B cell (primary cell): ENCODE data around the gene GBE1. TPM values are rescaled to one million over a fixed set of nuclear protein-coding genes. Genes with fewer than 3 reads are reported as not detected.

Experiments used
- ATAC-seq: fragments of 200-7000 bp; cut with Tn5 transposase; one replicate; pipeline ENCODE4 v1.10.0; 2021; ENCODE audit warnings: low read depth, mild to moderate bottlenecking, moderate number of reproducible peaks, moderate library complexity
- CTCF ChIA-PET: fragments of 350-600 bp; sonication (Branson Sonifier 250); formaldehyde crosslinking; loops from one replicate; lab custom pipeline; 2021; ENCODE audit warnings: antibody characterized with exemption, inconsistent platforms; lab: Charles Lee
- POLR2A ChIA-PET: fragments of 350-600 bp; sonication (Branson Sonifier 250); formaldehyde crosslinking; loops from one replicate; lab custom pipeline; 2021; ENCODE audit warnings: antibody characterized with exemption; lab: Charles Lee
- DNase-seq: peaks from one replicate; pipeline ENCODE4 v3.0.0; 2013
- H2AFZ ChIP-seq: 2 replicates; pipeline ENCODE4 v1.6.1; 2012; ENCODE audit warnings: mild to moderate bottlenecking, low read depth, low read length; ENCODE audit not compliant: insufficient read depth, poor library complexity, severe bottlenecking
- H3K27ac ChIP-seq, 2 donors: 1 replicate in 1 of 2; 2 replicates in 1 of 2; pipeline ENCODE4 v1.5.1; 2012 to 2013; ENCODE audit warnings: low read length in 2 of 2, mild to moderate bottlenecking in 2 of 2, moderate library complexity in 1 of 2
- H3K27me3 ChIP-seq, 4 experiments: fragments of 200-600 bp in 1 of 4; sonication (generic) in 1 of 4; replicated peaks in 1 of 4; 1 replicate in 2 of 4; 2 replicates in 2 of 4; pipeline versions ENCODE4 v1.6.1 to v1.7.0; 2013 to 2016; ENCODE audit warnings: low read length in 3 of 4, mild to moderate bottlenecking in 2 of 4, mixed read lengths in 1 of 4, moderate library complexity in 1 of 4; ENCODE audit not compliant: insufficient read depth in 4 of 4, control insufficient read depth in 3 of 4; ENCODE audit errors: control extremely low read depth in 1 of 4
- H3K36me3 ChIP-seq, 2 experiments: replicated peaks in 1 of 2; 1 replicate in 1 of 2; 2 replicates in 1 of 2; pipeline versions ENCODE4 v1.6.1 to v1.7.1; 2013; ENCODE audit warnings: low read length in 1 of 2; ENCODE audit not compliant: insufficient read depth in 2 of 2, control insufficient read depth in 1 of 2; ENCODE audit errors: control extremely low read depth in 1 of 2, extremely low read depth in 1 of 2
- H3K4me1 ChIP-seq, 2 donors: fragments of 200-600 bp in 1 of 2; sonication (generic) in 1 of 2; 1 replicate in 1 of 2; 2 replicates in 1 of 2; pipeline versions ENCODE4 v1.5.1 to v1.6.1; 2013 to 2017; ENCODE audit warnings: low read length in 2 of 2; ENCODE audit not compliant: control insufficient read depth in 2 of 2, insufficient read depth in 2 of 2
- H3K4me2 ChIP-seq: replicated peaks from 2 replicates; pipeline ENCODE3; 2012; ENCODE audit warnings: mild to moderate bottlenecking, low read depth, low read length; ENCODE audit not compliant: poor library complexity, severe bottlenecking
- H3K4me3 ChIP-seq, 5 experiments: fragments of 200-600 bp in 1 of 5; sonication (generic) in 1 of 5; 1 replicate in 3 of 5; 2 replicates in 2 of 5; pipeline versions ENCODE4 v1.5.1 to v1.7.0; 2011 to 2016; ENCODE audit warnings: low read length in 4 of 5, mild to moderate bottlenecking in 4 of 5, low read depth in 2 of 5, control low read depth in 1 of 5, moderate library complexity in 1 of 5; ENCODE audit not compliant: insufficient read depth in 1 of 5; ENCODE audit errors: control extremely low read depth in 1 of 5, extremely low read depth in 1 of 5
- H3K79me2 ChIP-seq: fragments of 200-600 bp; sonication (generic); one replicate; pipeline ENCODE4 v1.6.0; 2016; ENCODE audit warnings: low read length; ENCODE audit not compliant: control insufficient read depth, insufficient read depth
- H3K9ac ChIP-seq: fragments of 200-600 bp; sonication (generic); 2 replicates; pipeline ENCODE4 v1.6.1; 2017; ENCODE audit warnings: mild to moderate bottlenecking, low read length, moderate library complexity
- H3K9me3 ChIP-seq, 3 donors: one replicate each; pipeline versions ENCODE4 v1.6.1 to v1.7.1; 2013; ENCODE audit warnings: low read length in 2 of 3; ENCODE audit not compliant: control insufficient read depth in 2 of 3, insufficient read depth in 1 of 3; ENCODE audit errors: control extremely low read depth in 1 of 3
- H4K20me1 ChIP-seq: 2 replicates; pipeline ENCODE4 v1.6.0; 2012; ENCODE audit warnings: mild to moderate bottlenecking, low read length; ENCODE audit not compliant: insufficient read depth, control insufficient read depth, poor library complexity, severe bottlenecking
- H3K27ac Mint-ChIP-seq: one replicate; pipeline ENCODE4 v1.8.0; 2021; ENCODE audit warnings: mixed read lengths
- H3K27me3 Mint-ChIP-seq: one replicate; pipeline ENCODE4 v1.8.0; 2021; ENCODE audit warnings: mixed read lengths
- H3K4me1 Mint-ChIP-seq: one replicate; pipeline ENCODE4 v1.8.0; 2021; ENCODE audit warnings: mixed read lengths
- H3K4me3 Mint-ChIP-seq: one replicate; pipeline ENCODE4 v1.8.0; 2021; ENCODE audit warnings: mixed read lengths
- H3K9me3 Mint-ChIP-seq: one replicate; pipeline ENCODE4 v1.8.0; 2022; ENCODE audit warnings: mixed read lengths; ENCODE audit not compliant: insufficient read depth
- EZH2 ChIP-seq: IDR thresholded peaks from 2 replicates; pipeline ENCODE4 v1.6.1; 2012; ENCODE audit warnings: borderline replicate concordance, low read depth, mild to moderate bottlenecking, moderate library complexity, low read length; ENCODE audit not compliant: insufficient read depth, poor library complexity, severe bottlenecking
- WGBS: methylation state at CpG from one replicate; pipeline ENCODE4 v1.1.5; 2013; ENCODE audit warnings: missing lambda C conversion rate; ENCODE audit not compliant: insufficient coverage; 5-methylcytosine and 5-hydroxymethylcytosine counted together
- intact Hi-C: fragments of 100-400 bp; cut with micrococcal nuclease; formaldehyde crosslinking; loops from one replicate; pipeline ENCODE4 v1.10.0; 2022
- polyA plus RNA-seq: library from polyadenylated mRNA; depleted of rRNA; stranded (reverse); fragments of >200 nt; gene quantifications from 2 replicates; pipeline ENCODE4 v1.2.3, GENCODE V29; 2012
- total RNA-seq, 2 donors: library from RNA; stranded (reverse); fragments of 120-200 nt in 1 of 2; gene quantifications; 1 replicate in 1 of 2; 2 replicates in 1 of 2; pipeline versions ENCODE4 v1.2.3 to v1.2.4, GENCODE V29; 2013 to 2022
- TF ChIP-seq, protein P1 (sequence below): fragments of 200-600 bp; IDR thresholded peaks from one replicate; pipeline ENCODE4 v1.8.0; 2022; ENCODE audit warnings: antibody characterized with exemption, mild to moderate bottlenecking

The GBE1 gene
- total and polyA plus RNA-seq, 2 donors (not counting 1 experiment from before 2014, with no cell fraction given) = 3.4 to 20.8 TPM

DNA sequence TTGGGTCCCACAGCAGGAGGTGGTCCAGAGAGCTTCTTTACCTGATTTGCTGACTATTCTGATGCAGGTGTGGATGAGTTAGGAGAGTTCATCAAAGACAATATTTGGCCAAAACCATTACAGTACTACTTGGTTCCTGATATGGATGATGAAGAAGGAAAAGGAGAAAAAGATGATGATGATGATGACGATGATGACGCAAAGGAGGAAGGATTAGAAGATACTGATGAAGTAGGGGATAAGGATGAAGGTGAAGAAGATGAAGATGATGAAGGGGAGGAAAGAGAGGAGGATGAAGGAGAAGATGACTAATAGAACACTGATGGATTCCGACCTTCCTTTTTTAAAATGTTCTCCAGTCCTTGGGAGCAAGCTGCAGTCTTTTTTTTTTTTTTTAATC, 148.7 kb downstream of the GBE1 start:
- DNase-seq = no peak
- Mint-ChIP-seq H3K27ac (no peak overlapping the region), H3K4me1 (no peaks in the 10 kb centered on the region), H3K27me3 (no peaks in the 10 kb centered on the region), H3K4me3 (no peak overlapping the region), H3K9me3 (no peaks in the 10 kb centered on the region)
- ATAC-seq = no peak
- H3K27ac ChIP-seq = no peak overlapping the region
- no peak overlapping the region for H2AFZ ChIP-seq
- ChIA-PET CTCF (no interaction called here), POLR2A (no interaction called here)
- no peaks in the 10 kb centered on the region for H3K9me3 ChIP-seq
- no peaks in the 10 kb centered on the region for H3K36me3 ChIP-seq
- WGBS = 93% methylated on average over 2 of the region's 3 CpGs
- no peaks in the 10 kb centered on the region for H3K4me1 ChIP-seq
- H3K9ac ChIP-seq = no peak overlapping the region
- intact Hi-C loops = no loop called here
- H3K4me2 ChIP-seq = no peak overlapping the region
- no peaks in the 10 kb centered on the region for H4K20me1 ChIP-seq
- no peaks in the 10 kb centered on the region for H3K27me3 ChIP-seq
- no peak for TF ChIP-seq EZH2
- TF ChIP-seq, protein P1, sequence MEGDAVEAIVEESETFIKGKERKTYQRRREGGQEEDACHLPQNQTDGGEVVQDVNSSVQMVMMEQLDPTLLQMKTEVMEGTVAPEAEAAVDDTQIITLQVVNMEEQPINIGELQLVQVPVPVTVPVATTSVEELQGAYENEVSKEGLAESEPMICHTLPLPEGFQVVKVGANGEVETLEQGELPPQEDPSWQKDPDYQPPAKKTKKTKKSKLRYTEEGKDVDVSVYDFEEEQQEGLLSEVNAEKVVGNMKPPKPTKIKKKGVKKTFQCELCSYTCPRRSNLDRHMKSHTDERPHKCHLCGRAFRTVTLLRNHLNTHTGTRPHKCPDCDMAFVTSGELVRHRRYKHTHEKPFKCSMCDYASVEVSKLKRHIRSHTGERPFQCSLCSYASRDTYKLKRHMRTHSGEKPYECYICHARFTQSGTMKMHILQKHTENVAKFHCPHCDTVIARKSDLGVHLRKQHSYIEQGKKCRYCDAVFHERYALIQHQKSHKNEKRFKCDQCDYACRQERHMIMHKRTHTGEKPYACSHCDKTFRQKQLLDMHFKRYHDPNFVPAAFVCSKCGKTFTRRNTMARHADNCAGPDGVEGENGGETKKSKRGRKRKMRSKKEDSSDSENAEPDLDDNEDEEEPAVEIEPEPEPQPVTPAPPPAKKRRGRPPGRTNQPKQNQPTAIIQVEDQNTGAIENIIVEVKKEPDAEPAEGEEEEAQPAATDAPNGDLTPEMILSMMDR = no peak
- H3K79me2 ChIP-seq = no peaks in the 10 kb centered on the region
- no peak overlapping the region for H3K4me3 ChIP-seq

DNA sequence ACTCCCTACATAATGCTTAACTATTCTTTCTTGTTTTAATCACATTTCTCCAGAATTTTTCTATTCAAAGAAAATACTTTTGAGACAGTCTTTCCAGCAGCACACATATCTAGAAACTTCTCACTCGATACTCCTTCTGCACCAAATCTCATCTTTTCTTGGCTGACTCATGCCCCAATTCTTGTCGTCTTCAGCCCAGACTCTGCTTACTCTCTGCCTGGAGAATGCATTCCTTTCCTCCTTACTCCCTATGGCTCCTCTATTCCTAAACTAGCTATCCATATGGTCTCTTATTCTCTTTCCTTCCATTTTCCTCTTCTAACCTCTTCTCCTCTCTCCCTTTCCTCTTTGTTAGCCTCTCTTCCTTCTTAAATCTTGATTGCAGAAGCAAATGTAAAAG, 158.7 kb downstream of the GBE1 start:
- Histone ChIP-seq H3K27me3 (no peaks in the 10 kb centered on the region), H3K27ac (no peak overlapping the region), H4K20me1 (no peaks in the 10 kb centered on the region), H3K9ac (no peak overlapping the region), H3K4me1 (no peaks in the 10 kb centered on the region), H2AFZ (no peak overlapping the region), H3K4me3 (no peak overlapping the region), H3K36me3 (no peaks in the 10 kb centered on the region), H3K4me2 (no peak overlapping the region), H3K79me2 (no peaks in the 10 kb centered on the region), H3K9me3 (no peaks in the 10 kb centered on the region)
- ChIA-PET POLR2A (no interaction called here), CTCF (no interaction called here)
- H3K27ac Mint-ChIP-seq = no peak overlapping the region
- H3K27me3 Mint-ChIP-seq = no peaks in the 10 kb centered on the region
- intact Hi-C loops = no loop called here
- no peak for TF ChIP-seq EZH2
- TF ChIP-seq, protein P1 = no peak
- ATAC-seq (no peak), DNase-seq (no peak)
- 100% methylated on average over 2 of the region's 2 CpGs for WGBS
- no peak overlapping the region for H3K4me3 Mint-ChIP-seq
- H3K9me3 Mint-ChIP-seq = no peaks in the 10 kb centered on the region
- H3K4me1 Mint-ChIP-seq = no peaks in the 10 kb centered on the region
